Inflammatory macrophage (primary cell): ENCODE measurements around the gene EFR3B.
"Not testable (repeated sequence)": the region's sequence is repeated elsewhere in the genome, so short reads cannot be mapped to it uniquely, and the experiment has no call there.

ENCODE experiments used
- DNase-seq, 2 donors: peaks; one replicate each; pipeline ENCODE4 v3.0.0-alpha.2; 2020 to 2022
- total RNA-seq, 18 experiments: gene quantifications; one replicate each; lab custom pipeline; 2026; ENCODE audit warnings: mixed read lengths in 6 of 18, inconsistent platforms in 2 of 18; lab: John Stamatoyannopoulos, UW

Gene EFR3B, protein sequence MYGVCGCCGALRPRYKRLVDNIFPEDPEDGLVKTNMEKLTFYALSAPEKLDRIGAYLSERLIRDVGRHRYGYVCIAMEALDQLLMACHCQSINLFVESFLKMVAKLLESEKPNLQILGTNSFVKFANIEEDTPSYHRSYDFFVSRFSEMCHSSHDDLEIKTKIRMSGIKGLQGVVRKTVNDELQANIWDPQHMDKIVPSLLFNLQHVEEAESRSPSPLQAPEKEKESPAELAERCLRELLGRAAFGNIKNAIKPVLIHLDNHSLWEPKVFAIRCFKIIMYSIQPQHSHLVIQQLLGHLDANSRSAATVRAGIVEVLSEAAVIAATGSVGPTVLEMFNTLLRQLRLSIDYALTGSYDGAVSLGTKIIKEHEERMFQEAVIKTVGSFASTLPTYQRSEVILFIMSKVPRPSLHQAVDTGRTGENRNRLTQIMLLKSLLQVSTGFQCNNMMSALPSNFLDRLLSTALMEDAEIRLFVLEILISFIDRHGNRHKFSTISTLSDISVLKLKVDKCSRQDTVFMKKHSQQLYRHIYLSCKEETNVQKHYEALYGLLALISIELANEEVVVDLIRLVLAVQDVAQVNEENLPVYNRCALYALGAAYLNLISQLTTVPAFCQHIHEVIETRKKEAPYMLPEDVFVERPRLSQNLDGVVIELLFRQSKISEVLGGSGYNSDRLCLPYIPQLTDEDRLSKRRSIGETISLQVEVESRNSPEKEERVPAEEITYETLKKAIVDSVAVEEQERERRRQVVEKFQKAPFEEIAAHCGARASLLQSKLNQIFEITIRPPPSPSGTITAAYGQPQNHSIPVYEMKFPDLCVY
- 2.0 to 19.2 (median 6.7) reads per million in 18 experiments for total RNA-seq

DNA sequence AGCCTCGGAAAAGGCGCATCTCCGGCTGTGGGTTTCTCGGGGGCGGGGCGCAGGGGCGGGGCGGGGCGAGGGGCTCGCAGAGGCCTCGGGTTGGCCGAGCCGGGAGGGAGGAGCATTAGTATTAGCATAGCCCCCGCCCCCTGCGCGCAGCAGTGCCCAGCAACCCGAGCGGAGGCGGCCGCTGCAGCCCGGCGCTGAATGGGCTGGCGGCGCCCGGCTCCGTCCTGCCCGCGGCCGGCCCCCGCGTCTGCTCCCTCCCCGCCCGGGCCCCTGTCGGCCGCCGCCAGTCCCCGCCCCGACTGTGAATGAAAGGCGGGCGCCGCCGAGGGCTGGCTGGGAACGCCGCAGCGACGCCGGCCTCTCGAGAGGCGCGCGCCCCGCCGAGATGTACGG is at the start of gene EFR3B:
Gene EFR3B (plus strand): TSS at position 149 of the 393 bp plus-strand sequence. CDS start 237 bp downstream, at position 386.
- peak; percentile 93 to 97 for DNase-seq

DNA sequence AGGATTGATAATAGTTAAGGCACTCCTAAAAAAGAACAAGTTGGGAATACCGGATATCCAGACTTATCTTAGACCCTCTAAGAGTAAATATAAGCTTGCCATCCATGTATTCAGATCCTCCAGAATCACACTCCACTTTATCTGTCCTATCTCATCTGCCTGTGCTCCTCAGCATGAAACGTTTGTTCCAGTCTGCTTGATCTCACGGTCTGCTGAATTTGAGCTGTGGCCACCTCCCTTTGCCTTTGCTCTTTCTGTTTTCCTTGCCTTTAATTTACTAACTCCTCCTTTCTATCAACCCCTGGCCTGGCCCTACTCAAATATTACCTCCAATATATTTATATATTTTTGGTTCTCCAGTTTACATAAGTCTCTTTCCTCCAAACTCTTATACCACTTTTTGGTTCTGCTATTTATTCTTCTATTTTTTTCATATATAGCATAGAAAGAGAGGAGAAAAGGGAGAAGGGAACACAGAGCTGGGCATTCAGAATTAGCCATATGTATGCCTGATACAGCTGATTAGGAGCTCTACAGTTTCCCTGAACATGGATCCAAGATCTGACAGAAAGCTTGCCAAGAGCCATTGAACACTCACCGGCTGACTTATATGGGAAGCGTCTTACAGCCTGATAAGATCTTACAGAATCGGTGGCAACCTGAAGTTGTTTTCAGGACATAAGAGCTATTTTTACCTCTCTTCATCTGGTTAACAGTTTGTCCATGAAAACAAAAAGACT is 48.3 kb upstream of the EFR3B start:
- no peak for DNase-seq

DNA sequence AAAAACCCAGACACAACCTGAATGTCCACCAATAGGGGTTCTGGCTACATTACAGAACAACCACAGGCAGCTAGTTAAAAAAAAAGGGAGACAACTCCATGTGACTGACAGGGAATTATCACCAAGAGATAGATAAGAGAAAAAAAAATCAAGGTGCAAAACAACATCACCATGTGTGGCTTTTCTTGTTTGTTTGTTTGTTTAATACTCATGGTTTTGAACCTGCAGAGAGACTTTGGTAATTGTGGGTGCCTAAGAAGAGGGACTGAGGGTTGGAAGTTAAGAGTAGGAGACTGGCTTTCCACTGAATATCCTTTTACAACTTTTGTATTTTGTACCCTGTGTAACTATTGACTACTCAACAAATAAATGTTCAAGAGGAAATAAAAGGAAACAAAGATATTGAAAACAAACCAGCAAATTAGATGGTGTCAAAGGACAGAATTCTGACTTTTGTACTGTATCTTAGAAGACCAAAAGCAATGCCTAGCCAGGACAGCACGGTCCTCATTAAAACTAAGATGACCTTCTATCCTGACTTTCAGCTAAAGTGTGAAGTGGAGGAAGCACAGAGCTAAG is 47.6 kb upstream of the EFR3B start:
- no peak for DNase-seq

DNA sequence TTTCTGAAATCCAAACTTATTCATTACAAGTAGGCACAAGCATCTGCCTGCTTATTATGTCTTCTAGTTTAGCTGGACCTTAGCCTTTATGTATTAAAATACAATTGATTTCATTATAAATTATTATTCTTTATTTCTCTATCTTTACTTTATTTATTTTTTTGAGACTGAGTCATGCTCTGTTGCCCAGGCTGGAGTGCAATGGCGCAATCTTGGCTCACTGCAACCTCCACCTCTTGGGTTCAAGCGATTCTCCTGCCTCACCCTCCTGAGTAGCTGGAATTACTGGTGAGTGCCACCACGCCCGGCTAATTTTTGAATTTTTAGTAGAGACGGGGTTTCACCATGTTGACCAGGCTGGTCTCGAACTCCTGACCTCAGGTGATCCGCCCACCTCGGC is 42.8 kb upstream of the EFR3B start:
- not testable (repeated sequence) for DNase-seq

DNA sequence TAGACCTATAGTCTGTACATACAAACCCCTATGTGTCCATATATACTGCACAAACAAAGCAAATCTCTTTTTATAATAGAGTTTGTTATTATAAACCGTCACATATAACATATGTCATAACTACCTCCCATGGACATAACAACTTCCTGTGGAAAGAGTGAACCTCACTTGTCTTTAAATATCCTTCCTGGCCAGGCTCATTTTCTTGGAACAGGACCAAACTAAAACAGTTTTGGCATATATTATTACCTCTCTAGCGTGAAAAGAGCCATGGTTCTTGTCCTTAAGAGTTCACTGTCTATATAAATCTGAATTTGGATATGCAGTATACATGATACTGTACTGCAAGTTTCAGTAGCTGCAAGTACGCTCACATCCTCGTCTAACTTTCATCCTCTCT is 41.8 kb upstream of the EFR3B start:
- no peak for DNase-seq

DNA sequence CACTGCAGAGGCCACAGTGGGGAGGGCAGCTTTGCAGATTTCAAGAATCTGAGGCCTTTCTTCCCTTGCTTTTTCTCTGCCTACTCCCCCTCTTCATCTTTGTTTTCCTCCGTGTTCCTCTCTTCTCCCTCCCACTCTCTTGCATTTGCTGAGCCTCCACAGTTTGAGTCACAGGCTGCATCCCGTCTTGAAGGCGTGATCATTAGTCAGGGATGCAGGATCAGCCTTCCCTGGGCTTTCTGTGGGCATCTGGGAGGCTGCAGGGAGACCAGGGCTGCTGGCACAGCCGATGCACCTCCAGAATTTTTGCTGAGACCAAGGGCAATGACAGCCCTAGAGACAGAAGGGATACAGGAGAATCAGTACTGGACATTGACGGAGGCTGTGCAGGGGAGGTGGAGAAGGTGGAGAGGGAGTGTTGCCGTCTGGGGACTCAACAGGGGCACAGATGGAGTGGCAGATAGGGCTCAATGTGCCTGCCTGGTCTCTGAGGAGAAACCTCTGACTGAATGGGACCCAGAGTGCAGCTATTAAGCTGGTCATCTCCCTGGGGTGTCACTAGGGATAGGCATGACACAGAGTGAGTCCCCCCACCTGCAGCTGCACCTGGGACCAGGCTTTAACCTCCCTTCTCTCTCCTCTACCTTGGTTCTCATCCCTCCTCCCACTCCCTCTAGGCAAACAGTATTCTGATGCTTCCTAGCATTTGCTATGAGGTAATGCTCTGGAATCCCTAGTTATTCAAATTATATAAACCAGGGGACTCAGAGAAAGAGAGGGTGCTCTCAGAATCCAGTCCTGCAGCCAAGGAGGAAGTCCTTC is 41.2 kb upstream of the EFR3B start:
- DNase-seq: peak in 1 of 2 donors; percentile 34

DNA sequence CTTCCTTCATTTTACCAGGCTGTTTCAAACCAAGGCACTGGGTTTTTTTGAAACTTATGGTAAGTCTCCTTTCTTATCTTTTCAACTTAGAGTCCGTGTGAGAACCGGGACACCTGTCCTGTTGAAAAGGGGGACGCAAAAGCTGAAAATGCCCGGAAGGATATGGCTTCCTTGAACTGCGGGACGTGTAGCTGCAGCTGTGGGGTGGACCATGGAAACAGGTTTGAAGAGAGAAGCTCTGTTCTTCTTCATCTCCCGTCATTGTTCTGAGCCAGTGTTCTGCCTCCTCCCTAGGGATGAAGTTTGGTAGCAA is 40.6 kb upstream of the EFR3B start:
- DNase-seq: no peak

DNA sequence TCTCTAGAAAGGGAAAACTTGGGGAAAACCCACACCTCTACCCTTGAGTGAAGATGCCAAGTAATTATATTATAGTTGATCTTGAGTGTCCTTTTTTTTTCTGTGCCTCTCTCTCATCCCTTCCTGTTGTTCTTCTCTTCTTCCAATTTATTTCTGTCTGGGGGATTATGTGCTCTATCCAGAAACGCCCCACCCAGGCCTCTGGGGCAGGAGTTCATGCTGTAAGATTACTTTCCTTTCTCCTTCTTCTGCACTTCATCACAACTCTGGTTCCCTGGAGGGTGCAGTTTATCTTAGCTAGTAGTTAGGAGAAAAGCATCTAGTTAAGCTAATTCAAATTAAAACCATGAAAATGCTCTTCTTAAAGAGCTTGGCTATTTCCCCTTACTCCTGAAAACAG is 39.8 kb upstream of the EFR3B start:
- no peak for DNase-seq

DNA sequence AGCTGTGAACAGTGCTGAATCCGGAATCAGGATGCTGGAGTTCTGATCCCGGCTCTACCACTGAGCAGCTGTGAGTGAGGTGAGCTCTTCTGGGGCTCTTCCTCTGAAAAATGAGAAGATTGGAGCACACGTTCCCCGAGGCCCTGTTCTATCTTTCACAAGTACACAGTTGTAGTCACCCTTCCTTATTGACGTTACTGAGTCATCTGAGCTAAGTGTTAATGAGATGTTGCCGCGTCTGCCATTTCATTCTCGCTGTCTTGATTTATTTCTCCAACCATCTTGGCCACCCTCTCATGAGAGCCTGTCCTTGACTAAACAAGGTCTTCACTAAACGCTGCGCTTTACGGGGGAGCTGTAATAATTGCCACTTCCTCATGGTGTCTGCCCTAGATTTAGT is 31.9 kb upstream of the EFR3B start:
- peak; percentile 5 to 32 for DNase-seq

DNA sequence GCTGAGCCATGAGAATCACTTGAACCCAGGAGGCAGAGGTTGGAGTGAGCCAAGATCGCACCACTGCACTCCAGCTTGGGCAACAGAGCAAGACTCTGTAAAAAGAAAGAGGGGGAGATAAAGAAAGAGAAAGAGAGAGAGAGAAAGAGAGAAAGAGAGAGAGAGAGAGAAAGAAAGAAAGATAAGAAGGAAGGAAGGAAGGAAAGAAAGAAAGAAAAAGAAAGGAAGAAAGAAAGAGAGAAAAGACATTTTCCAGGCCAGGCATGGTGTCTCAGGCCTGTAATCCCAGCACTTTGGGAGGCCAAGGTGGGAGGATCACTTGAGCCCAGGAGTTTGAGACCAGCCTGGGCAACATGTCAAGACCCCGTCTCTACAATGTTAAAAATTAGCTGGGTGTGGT is 30.5 kb upstream of the EFR3B start:
- not testable (repeated sequence) for DNase-seq

DNA sequence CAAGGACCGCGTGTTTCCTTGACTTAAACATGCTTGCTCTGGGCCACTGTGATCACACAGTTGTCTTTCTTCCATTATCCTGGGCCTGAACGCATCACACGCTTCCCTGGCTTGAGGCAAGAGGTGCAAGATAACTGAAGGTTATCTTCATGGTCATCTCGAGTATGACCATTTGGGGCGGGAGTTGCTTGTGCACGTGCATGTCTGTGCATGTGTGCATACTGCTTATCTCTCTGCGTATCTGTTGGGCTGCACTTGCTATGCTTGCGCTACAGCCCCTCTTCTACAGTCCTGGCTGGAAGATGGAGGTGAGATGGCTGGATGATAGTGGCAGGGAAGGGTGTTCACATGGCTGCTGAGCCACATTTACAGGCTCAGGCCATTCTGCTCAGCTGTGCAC is 27.2 kb upstream of the EFR3B start:
- DNase-seq: no peak

DNA sequence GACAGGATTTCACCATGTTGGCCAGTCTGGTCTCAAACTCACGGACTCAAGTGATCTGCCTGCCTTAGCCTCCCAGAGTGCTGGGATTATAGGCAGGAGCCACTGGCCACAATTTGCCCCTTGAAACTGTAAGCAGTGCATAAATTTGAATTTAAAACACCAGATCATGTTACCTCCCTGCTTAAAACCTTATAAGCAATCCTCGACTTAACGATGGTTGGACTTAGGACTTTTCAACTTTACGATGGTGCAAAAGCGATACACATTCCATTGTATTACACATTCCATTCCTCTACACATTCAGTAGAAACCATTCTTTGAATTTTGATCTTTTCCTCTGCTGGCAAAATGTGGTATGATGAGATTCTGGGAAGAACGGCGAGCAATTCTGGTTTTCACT is 23.2 kb upstream of the EFR3B start:
- DNase-seq: no peak

DNA sequence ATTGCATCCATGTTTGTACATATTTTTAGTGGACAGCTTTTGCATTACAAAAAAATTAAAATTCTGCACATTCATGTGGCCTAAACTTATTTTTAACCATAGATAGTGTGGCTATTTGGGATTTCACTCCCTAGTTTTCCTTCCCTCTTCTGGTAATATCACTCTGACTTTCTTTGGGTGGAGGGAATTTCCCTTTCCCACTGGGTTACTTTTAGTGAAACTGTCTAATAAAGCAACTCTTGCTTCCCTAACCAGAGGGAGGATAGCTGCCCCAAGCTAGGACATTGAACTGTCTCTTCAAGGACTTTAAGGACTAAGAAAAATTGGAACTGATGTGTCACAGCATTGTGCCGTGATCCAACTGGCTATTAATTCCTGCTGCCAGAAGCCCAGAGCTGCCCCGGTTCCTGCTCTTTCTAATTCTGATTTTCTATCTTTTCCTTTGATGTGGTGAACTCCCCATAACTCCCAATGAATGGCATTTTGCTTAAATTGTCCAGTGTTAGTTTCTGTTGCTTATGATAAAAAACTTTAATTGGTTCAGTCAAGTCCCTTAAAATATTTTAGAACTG is 20.0 kb upstream of the EFR3B start:
- DNase-seq: peak in 1 of 2 donors; percentile 38

DNA sequence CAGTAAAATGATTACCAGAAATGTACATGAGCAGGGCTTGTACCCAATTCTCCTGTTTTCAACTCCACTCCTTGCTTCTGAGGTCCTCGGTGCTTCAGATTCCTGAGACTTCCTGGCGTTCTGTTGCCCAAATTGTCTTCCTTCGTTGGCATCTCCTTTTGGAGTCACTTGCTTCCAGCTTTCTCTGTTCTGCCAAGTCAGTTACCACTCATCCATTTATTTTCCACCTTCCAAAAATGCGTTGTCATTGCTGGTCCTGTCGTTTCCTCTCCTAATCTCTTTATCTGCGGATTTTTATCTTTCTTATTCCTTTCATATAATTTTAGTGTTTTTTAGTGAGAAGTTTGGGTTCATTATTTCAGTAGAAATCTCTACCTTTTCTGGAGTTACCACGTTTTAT is 18.5 kb upstream of the EFR3B start:
- DNase-seq: no peak

DNA sequence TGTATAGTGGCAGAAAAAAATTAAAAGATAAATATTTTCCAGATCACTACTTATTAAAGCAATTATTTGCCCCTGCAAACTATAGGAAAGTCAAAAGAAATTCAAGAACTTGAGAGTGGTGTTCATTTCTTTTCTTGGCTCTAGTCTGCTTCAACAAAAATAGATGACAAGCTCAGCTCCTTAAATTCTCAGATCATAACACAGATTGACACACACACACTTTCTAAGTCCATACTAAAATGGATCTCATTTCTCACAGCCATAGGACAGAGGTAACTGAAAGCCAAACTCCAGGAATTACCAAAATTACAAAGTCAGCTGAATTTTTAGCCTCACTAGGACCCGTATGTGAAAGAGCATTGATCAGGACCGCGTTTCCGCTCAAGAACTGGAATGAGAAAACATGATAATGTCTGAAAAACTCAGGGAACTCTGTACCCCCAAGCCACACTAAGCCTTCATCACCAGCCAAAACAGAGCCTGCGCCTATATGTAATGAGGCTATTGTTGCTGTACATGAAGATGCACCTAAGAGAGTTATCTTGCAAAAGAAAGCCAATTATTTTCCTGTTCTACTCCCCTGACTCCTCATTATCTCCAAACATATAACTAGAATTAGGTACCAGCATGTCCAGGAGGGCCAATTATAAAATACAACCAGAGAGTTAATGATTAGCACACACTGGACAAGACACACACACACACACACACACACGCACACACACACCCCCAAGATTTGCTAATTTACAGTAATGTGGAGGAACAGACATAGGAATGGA is 16.5 kb upstream of the EFR3B start:
- DNase-seq: no peak

DNA sequence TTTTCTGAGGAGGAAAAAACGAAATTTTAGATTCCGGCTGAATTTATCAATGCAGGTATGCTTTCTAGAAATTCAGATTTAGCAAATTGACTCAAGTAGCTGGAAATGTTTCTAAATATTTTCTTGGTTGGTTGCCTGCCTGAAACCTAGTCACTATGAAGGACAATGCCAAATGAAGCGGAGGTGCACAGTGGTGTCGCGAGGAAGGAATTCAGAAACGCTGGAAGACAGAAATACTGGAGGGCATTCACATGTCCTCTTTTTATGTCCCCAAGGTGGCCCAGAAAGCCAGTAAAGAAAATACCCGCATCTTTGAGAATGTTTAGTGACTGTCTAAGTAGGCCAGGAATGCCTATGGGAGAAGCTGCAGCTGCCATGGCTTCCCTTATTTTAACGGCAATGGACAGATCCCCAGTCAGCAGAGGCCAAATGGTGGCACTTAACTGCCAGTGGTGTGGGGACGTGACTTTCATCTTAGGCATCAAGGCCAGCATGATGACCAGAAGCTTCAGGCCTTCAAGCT is 15.8 kb upstream of the EFR3B start:
- no peak for DNase-seq

DNA sequence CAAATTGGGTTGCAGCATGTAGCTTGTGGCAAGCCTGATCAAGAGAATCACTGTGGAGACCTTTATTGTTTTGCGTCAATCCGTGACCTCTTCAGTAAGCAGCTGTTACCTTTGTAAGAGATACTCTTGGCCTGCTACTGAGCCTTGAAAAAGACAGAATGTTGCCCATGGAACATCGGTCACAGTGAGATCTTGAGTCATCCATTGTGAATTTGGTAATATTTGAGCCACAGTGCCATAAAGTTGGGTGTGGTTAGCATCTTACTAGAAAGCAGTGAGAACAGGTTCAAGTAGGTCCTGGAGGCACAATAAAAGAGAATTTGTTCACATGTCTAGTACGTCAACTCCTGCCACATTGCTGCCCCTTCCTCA is 12.7 kb upstream of the EFR3B start:
- no peak for DNase-seq

DNA sequence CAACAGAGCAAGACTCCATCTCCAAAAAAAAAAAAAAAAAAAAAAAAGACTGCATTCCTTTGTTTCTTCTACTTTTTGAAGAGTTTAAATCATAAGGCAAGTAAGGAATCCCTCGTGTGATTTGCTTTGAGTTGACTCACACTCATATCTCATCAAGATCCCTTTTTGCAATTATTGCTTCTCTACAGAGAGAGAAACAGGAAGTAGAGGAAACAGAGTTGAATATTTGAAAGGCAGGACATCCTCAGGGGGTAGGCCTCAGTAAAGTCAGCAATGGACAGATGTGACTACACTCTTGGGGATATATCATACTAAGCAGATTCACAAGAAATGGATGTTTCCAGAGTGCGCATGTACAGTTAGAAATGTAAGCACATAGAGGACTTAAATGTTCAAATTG is 11.2 kb upstream of the EFR3B start:
- peak; percentile 69 to 80 for DNase-seq

DNA sequence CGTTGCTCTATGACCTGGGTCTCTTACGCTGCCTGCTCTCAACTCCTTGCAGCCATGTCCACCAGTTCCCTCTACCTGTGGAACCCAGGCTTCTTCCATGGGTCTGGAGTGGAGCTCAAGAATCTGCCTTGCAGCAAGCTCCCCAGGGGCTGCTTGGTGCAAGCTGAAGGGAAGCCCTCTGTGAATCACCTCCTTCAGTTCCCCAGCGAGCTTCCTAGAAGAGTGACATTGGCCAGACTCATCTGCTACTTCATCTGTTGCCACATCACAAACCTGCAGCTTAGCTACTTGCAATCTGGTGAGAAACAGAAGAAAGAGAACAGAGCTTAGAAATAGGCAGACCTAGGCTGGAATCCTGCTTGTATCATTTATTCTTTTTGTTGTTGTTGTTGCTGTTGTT is 9.8 kb upstream of the EFR3B start:
- DNase-seq: peak; percentile 71 to 90

DNA sequence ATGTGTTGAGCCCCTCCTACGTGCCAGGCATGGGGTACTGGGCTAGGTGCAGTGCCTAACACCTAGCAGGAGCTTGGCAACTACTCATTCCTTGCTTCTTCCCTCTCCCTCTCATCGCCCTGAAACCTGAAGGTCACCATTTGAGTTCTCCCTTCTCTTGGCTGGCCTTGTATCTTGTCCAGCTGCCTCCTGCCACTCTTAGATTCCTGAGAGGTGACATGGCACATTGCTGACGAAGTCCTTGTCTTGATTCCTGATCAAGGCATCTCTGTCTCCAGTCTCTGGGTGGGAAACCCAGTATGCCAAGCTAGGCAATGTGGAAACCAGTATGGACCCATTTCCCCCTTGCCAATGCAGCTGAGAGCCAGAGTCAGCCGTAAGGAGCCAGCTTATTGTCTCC is 9.0 kb upstream of the EFR3B start:
- no peak for DNase-seq

DNA sequence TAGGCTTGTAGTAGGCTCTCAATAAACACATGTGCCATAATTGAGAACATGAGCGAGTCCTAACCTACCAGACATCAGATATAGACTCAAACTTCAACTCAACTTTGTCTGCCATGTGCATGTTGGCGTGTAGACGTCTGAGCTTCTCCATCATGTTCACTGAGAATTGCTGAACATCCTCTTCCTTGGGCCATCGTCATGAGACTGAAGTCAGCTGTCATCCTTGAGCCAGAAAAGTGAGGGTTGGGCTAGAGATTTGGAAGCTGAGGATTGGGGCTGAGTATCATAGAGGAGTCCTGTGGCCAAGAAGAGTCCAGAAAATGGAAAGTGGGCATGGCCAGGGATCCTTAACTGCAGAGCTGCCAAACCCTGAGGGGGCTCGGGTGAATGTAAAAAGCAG is 7.8 kb upstream of the EFR3B start:
- DNase-seq: no peak
